HG03442 (cell line): ENCODE data around the gene KLF16.

Source experiments
- ATAC-seq: cut with Tn5 transposase; IDR thresholded peaks from one replicate; pipeline ENCODE4 v1.9.1; 2021; ENCODE audit warnings: mild to moderate bottlenecking, moderate library complexity; ENCODE audit not compliant: unreplicated experiment

The KLF16 gene

GRCh38 chr19:1826557-1827521 lies 36.5 kb downstream of the KLF16 start:
- no peak for ATAC-seq

GRCh38 chr19:1825909-1826556 lies 37.3 kb downstream of the KLF16 start:
- ATAC-seq = no peak

- no peak for ATAC-seq
Measured at GRCh38 chr19:1824252-1824622, 39.1 kb downstream of the KLF16 start.

- no peak for ATAC-seq
Measured at GRCh38 chr19:1823539-1824251, 39.7 kb downstream of the KLF16 start.

- no peak for ATAC-seq
Measured at GRCh38 chr19:1823020-1823419, 40.4 kb downstream of the KLF16 start.

- no peak for ATAC-seq
Measured at GRCh38 chr19:1822210-1822609, 41.2 kb downstream of the KLF16 start.

GRCh38 chr19:1819341-1820255 lies 43.8 kb downstream of the KLF16 start:
- no peak for ATAC-seq

GRCh38 chr19:1818549-1819195 lies 44.7 kb downstream of the KLF16 start:
- ATAC-seq = no peak

GRCh38 chr19:1817553-1818179 lies 45.7 kb downstream of the KLF16 start:
- no peak for ATAC-seq

- no peak for ATAC-seq
Measured at GRCh38 chr19:1816530-1817298, 46.7 kb downstream of the KLF16 start.

- ATAC-seq = no peak
Measured at GRCh38 chr19:1815605-1816529, 47.5 kb downstream of the KLF16 start.

- no peak for ATAC-seq
Measured at GRCh38 chr19:1814833-1815604, 48.4 kb downstream of the KLF16 start.

- ATAC-seq = no peak
Measured at GRCh38 chr19:1814391-1814790, 49.0 kb downstream of the KLF16 start.

- no peak for ATAC-seq
Measured at GRCh38 chr19:1813192-1814182, 49.9 kb downstream of the KLF16 start.

GRCh38 chr19:1812426-1813191 lies 50.8 kb downstream of the KLF16 start:
- peak; percentile 66 for ATAC-seq
